PC-9 (cell line): ENCODE results near the gene IMMP2L. TPM values are rescaled to one million over a fixed set of nuclear protein-coding genes. Genes with fewer than 3 reads are reported as not detected.

Source experiments
- BruUV-seq: library from RNA; stranded (reverse); fragments of 400-500 nt; replicated peaks from 2 replicates; lab custom pipeline; 2021; lab: Mats Ljungman, UMichigan
- CTCF ChIA-PET: fragments of 300-600 bp; sonication (Branson Sonifier 250); formaldehyde crosslinking; loops from one replicate; lab custom pipeline; 2022; ENCODE audit warnings: antibody characterized with exemption; lab: Charles Lee
- POLR2A ChIA-PET: fragments of 300-600 bp; sonication (Branson Sonifier 250); formaldehyde crosslinking; loops from one replicate; lab custom pipeline; 2022; ENCODE audit warnings: antibody characterized with exemption; ENCODE audit not compliant: unreplicated experiment; lab: Charles Lee
- DNase-seq, 2 experiments: peaks; one replicate each; pipeline versions ENCODE4 v3.0.0 to v3.0.0-alpha.2; 2015 to 2022; ENCODE audit warnings: mixed read lengths in 1 of 2
- H2AFZ ChIP-seq: fragments of 200-600 bp; sonication (generic); 2 replicates; pipeline ENCODE4 v1.8.1; 2017; ENCODE audit warnings: antibody characterized with exemption
- H3F3A ChIP-seq: fragments of 200-600 bp; sonication (generic); 2 replicates; pipeline ENCODE4 v1.8.1; 2017; ENCODE audit warnings: antibody characterized with exemption, mild to moderate bottlenecking, low read depth; ENCODE audit not compliant: insufficient read depth
- H3K27ac ChIP-seq: fragments of 200-600 bp; sonication (generic); 2 replicates; pipeline ENCODE4 v1.6.1; 2016; ENCODE audit warnings: mixed run types
- H3K27me3 ChIP-seq: fragments of 200-600 bp; sonication (generic); 2 replicates; pipeline ENCODE4 v1.6.1; 2016; ENCODE audit warnings: low read depth, mixed run types; ENCODE audit not compliant: insufficient read depth
- H3K36me3 ChIP-seq: fragments of 200-600 bp; sonication (generic); 2 replicates; pipeline ENCODE4 v1.6.1; 2016; ENCODE audit warnings: low read depth, mixed run types
- H3K4me1 ChIP-seq: fragments of 200-600 bp; sonication (generic); replicated peaks from 2 replicates; pipeline ENCODE4 v1.6.1; 2016; ENCODE audit warnings: mixed run types; ENCODE audit not compliant: insufficient read depth
- H3K4me2 ChIP-seq: fragments of 200-600 bp; sonication (generic); 2 replicates; pipeline ENCODE4 v1.6.1; 2017; ENCODE audit warnings: mixed run types
- H3K4me3 ChIP-seq: fragments of 200-600 bp; sonication (generic); 2 replicates; pipeline ENCODE4 v1.6.1; 2016; ENCODE audit warnings: mixed run types
- H3K79me2 ChIP-seq: fragments of 200-600 bp; sonication (generic); 2 replicates; pipeline ENCODE4 v1.6.1; 2017; ENCODE audit warnings: low read depth, mixed run types
- H3K9me2 ChIP-seq: fragments of 200-600 bp; sonication (generic); 2 replicates; pipeline ENCODE4 v1.8.1; 2017; ENCODE audit warnings: mild to moderate bottlenecking; ENCODE audit not compliant: insufficient read depth
- H3K9me3 ChIP-seq: fragments of 200-600 bp; sonication (generic); 2 replicates; pipeline ENCODE4 v1.8.1; 2016; ENCODE audit warnings: low read depth; ENCODE audit not compliant: insufficient read depth
- H4K20me1 ChIP-seq: fragments of 200-600 bp; sonication (generic); 2 replicates; pipeline ENCODE4 v1.8.1; 2017; ENCODE audit not compliant: insufficient read depth
- EZH2 ChIP-seq: fragments of 200-600 bp; sonication (generic); IDR thresholded peaks from 2 replicates; pipeline ENCODE4 v1.8.0; 2017; ENCODE audit warnings: antibody characterized with exemption, low read depth
- intact Hi-C: fragments of 100-400 bp; cut with micrococcal nuclease; formaldehyde crosslinking; loops from one replicate; pipeline ENCODE4 v1.10.0; 2022; ENCODE audit not compliant: unreplicated experiment
- total RNA-seq: library from RNA; stranded (reverse); gene quantifications from 2 replicates; pipeline ENCODE4 v1.2.3, GENCODE V29; 2021
- TF ChIP-seq, protein P1 (sequence below): fragments of 200-600 bp; sonication (generic); conservative IDR thresholded peaks from 2 replicates; pipeline ENCODE4 v1.6.1; 2017; ENCODE audit warnings: mixed run types, antibody characterized with exemption, mild to moderate bottlenecking, moderate library complexity

Gene IMMP2L
- total RNA-seq, 1 experiment from 2014 or later = 40.5 TPM

DNA sequence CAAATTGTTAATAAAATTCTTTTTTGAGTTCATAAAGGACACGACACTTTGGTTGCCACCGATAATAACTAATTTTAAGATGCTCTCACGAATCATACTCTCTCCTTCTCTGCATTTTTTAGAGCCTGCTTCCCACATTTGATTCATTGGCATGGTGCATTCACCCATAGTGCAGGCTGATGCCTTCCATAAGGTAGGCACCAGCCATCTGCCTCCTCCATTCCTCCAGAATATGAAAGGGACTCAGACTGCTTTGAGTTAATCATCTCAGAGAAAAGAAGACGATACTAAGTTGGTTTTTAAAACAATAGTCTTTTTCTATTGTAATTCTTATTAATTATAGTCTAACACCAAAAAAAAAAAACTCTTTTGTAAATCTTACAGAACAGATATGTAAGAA lies 505.2 kb downstream of the IMMP2L start:
- Histone ChIP-seq H3K36me3 (no peaks in the 10 kb centered on the region), H3F3A (no peaks in the 10 kb centered on the region), H3K9me2 (peaks cover 4% of the 10 kb centered on the region; the same call in 1 of the 2 replicates), H3K27me3 (no peaks in the 10 kb centered on the region), H4K20me1 (no peaks in the 10 kb centered on the region), H3K4me3 (no peak overlapping the region), H3K4me2 (no peak overlapping the region), H3K9me3 (no peaks in the 10 kb centered on the region), H3K79me2 (no peaks in the 10 kb centered on the region), H3K27ac (no peak overlapping the region), H3K4me1 (no peaks in the 10 kb centered on the region), H2AFZ (no peak overlapping the region)
- no peak for DNase-seq
- ChIA-PET POLR2A (no interaction called here), CTCF (interaction anchor here (0.7 kb wide), 1 partner anchor 279 kb away, joined by 4 read pairs; no protein-coding TSS in a partner anchor)
- TF ChIP-seq, protein P1, sequence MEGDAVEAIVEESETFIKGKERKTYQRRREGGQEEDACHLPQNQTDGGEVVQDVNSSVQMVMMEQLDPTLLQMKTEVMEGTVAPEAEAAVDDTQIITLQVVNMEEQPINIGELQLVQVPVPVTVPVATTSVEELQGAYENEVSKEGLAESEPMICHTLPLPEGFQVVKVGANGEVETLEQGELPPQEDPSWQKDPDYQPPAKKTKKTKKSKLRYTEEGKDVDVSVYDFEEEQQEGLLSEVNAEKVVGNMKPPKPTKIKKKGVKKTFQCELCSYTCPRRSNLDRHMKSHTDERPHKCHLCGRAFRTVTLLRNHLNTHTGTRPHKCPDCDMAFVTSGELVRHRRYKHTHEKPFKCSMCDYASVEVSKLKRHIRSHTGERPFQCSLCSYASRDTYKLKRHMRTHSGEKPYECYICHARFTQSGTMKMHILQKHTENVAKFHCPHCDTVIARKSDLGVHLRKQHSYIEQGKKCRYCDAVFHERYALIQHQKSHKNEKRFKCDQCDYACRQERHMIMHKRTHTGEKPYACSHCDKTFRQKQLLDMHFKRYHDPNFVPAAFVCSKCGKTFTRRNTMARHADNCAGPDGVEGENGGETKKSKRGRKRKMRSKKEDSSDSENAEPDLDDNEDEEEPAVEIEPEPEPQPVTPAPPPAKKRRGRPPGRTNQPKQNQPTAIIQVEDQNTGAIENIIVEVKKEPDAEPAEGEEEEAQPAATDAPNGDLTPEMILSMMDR = no peak
- TF ChIP-seq EZH2 = no peak
- no TSS peak for BruUV-seq
- intact Hi-C loops = no loop called here

DNA sequence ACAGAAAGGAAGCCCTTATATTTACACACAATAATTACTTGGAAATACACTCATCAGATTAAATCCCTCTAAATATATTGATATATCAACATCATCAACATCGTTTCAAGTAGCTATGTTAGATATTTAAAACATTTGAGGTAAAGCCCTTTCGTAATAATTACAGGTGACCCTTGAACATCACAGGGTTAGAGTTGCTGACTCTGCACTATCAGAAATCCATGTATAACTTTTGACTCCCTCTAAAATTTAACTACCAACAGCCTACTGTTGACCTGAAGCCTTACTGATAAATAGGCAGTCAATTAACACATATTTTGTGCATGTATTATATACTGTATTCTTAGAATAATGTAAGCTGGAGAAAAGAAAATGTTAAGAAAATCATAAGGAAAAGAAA lies 505.9 kb downstream of the IMMP2L start:
- H3K27me3 ChIP-seq = no peaks in the 10 kb centered on the region
- H2AFZ ChIP-seq = no peak overlapping the region
- H3K4me1 ChIP-seq = no peaks in the 10 kb centered on the region
- H3F3A ChIP-seq = no peaks in the 10 kb centered on the region
- H3K9me3 ChIP-seq = no peaks in the 10 kb centered on the region
- intact Hi-C loops = no loop called here
- ChIA-PET CTCF (no interaction called here), POLR2A (no interaction called here)
- no peaks in the 10 kb centered on the region for H3K36me3 ChIP-seq
- H3K27ac ChIP-seq = no peak overlapping the region
- BruUV-seq = no TSS peak
- no peak for TF ChIP-seq EZH2
- TF ChIP-seq, protein P1 = no peak
- no peak overlapping the region for H3K4me2 ChIP-seq
- no peak for DNase-seq
- no peaks in the 10 kb centered on the region for H4K20me1 ChIP-seq
- H3K9me2 ChIP-seq = peaks cover 4% of the 10 kb centered on the region; the same call in 1 of the 2 replicates
- H3K4me3 ChIP-seq = no peak overlapping the region
- no peaks in the 10 kb centered on the region for H3K79me2 ChIP-seq

DNA sequence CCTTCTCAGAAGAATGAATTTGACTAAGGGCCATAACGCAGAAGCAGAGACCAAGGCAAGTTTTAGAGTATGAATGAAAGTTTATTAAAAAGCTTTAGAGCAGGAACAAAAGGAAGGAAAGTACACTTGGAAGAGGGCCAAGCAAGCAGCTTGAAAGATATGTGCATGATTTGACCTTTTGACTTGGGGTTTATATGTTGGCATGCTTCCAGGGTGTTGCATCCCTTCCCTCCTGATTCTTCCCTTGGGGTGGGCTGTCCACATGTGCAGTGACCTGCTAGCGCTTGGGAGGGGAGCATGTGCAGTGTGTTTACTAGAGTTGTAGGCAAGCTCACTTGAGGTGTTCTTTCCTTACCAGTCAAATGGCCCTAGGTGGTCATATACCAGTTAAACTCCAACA lies 509.3 kb downstream of the IMMP2L start:
- no peaks in the 10 kb centered on the region for H3K79me2 ChIP-seq
- H3K9me2 ChIP-seq = no peaks in the 10 kb centered on the region
- ChIA-PET CTCF (no interaction called here), POLR2A (no interaction called here)
- no peaks in the 10 kb centered on the region for H3K9me3 ChIP-seq
- H3K27ac ChIP-seq = no peak overlapping the region
- H3K4me3 ChIP-seq = no peak overlapping the region
- H3K36me3 ChIP-seq = no peaks in the 10 kb centered on the region
- TF ChIP-seq EZH2 = no peak
- TF ChIP-seq, protein P1 = no peak
- H3F3A ChIP-seq = no peaks in the 10 kb centered on the region
- no peaks in the 10 kb centered on the region for H4K20me1 ChIP-seq
- BruUV-seq = no TSS peak
- H2AFZ ChIP-seq = no peak overlapping the region
- DNase-seq = no peak
- no peaks in the 10 kb centered on the region for H3K4me1 ChIP-seq
- H3K27me3 ChIP-seq = no peaks in the 10 kb centered on the region
- no peak overlapping the region for H3K4me2 ChIP-seq
- intact Hi-C loops = no loop called here
